ENCODE results near the gene SCGB1D4. TPM values are rescaled to one million over a fixed set of nuclear protein-coding genes. Genes with fewer than 3 reads are reported as not detected.
"Not testable (repeated sequence)": the region's sequence is repeated elsewhere in the genome, so short reads cannot be mapped to it uniquely, and the experiment has no call there.

The SCGB1D4 gene
- total RNA-seq (not detected in 2 replicates), polyA plus RNA-seq (not detected in 2 replicates)

- Histone ChIP-seq H3K27ac (no peak within 1 kb of the TSS), H3K4me1 (ENCODE audit: low read depth) (no peaks in the 10 kb centered on the region), H3K4me3 (no peak within 1 kb of the TSS), H3K9me3 (ENCODE audit: low read depth) (no peaks in the 10 kb centered on the region), H3K27me3 (peaks cover 5% of the 10 kb centered on the region), H3K36me3 (no peaks in the 10 kb centered on the region)
- no peak for TF ChIP-seq CTCF (IDR thresholded peaks at IDR 0.05; ENCODE audit: low read depth, low read length)
- no peak for DNase-seq (ENCODE audit: low read depth in 1 of 2, low spot score in 1 of 2)
Observed at GRCh38 chr11:62298975-62299374, at the start of gene SCGB1D4. Gene SCGB1D4 (minus strand): TSS chr11:62299075. CDS start chr11:62299010, 65 bp downstream.

- TF ChIP-seq CTCF (IDR thresholded peaks at IDR 0.05; ENCODE audit: low read depth, low read length): no peak
- no peak overlapping the region for H3K27ac ChIP-seq
Observed at GRCh38 chr11:62345861-62346260, 47.0 kb upstream of the SCGB1D4 start.

GRCh38 chr11:62344210-62344609 is 45.3 kb upstream of the SCGB1D4 start:
- H3K27ac ChIP-seq: no peak overlapping the region
- no peak for TF ChIP-seq CTCF (IDR thresholded peaks at IDR 0.05; ENCODE audit: low read depth, low read length)
- H3K4me3 ChIP-seq: no peak overlapping the region
- H3K27me3 ChIP-seq: no peaks in the 10 kb centered on the region
- no peaks in the 10 kb centered on the region for H3K36me3 ChIP-seq
- no peaks in the 10 kb centered on the region for H3K4me1 ChIP-seq (ENCODE audit: low read depth)
- no peaks in the 10 kb centered on the region for H3K9me3 ChIP-seq (ENCODE audit: low read depth)
- DNase-seq (ENCODE audit: low read depth in 1 of 2, low spot score in 1 of 2): no peak

More at GRCh38 chr11:62345861-62346260, 47.0 kb upstream of the SCGB1D4 start:
- no peak overlapping the region for H3K4me3 ChIP-seq
- H3K36me3 ChIP-seq: no peaks in the 10 kb centered on the region
- H3K4me1 ChIP-seq (ENCODE audit: low read depth): no peaks in the 10 kb centered on the region
- no peak for DNase-seq (ENCODE audit: low read depth in 1 of 2, low spot score in 1 of 2)
- no peaks in the 10 kb centered on the region for H3K9me3 ChIP-seq (ENCODE audit: low read depth)
- no peaks in the 10 kb centered on the region for H3K27me3 ChIP-seq

- not testable (repeated sequence) for H3K4me1 ChIP-seq (ENCODE audit: low read depth); H3K27ac ChIP-seq; DNase-seq (ENCODE audit: low read depth in 1 of 2, low spot score in 1 of 2)
Observed at GRCh38 chr11:62343646-62344190, 44.8 kb upstream of the SCGB1D4 start.

GRCh38 chr11:62341588-62341987 is 42.7 kb upstream of the SCGB1D4 start:
- TF ChIP-seq CTCF (IDR thresholded peaks at IDR 0.05; ENCODE audit: low read depth, low read length): no peak
- Histone ChIP-seq H3K27ac (no peak overlapping the region), H3K27me3 (peaks cover 11% of the 10 kb centered on the region), H3K9me3 (ENCODE audit: low read depth) (no peaks in the 10 kb centered on the region), H3K4me1 (ENCODE audit: low read depth) (no peaks in the 10 kb centered on the region), H3K4me3 (no peak overlapping the region), H3K36me3 (no peaks in the 10 kb centered on the region)
- no peak for DNase-seq (ENCODE audit: low read depth in 1 of 2, low spot score in 1 of 2)

More at GRCh38 chr11:62343646-62344190, 44.8 kb upstream of the SCGB1D4 start:
- H3K9me3 ChIP-seq (ENCODE audit: low read depth); H3K36me3 ChIP-seq; H3K4me3 ChIP-seq; H3K27me3 ChIP-seq: not testable (repeated sequence)

- peak; percentile 56 to 64 for DNase-seq (ENCODE audit: low read depth in 1 of 2, low spot score in 1 of 2)
- H3K27ac ChIP-seq: no peak overlapping the region
Observed at GRCh38 chr11:62340269-62340901, 41.5 kb upstream of the SCGB1D4 start.

More at GRCh38 chr11:62340269-62340901, 41.5 kb upstream of the SCGB1D4 start:
- Histone ChIP-seq H3K4me1 (ENCODE audit: low read depth) (no peaks in the 10 kb centered on the region), H3K4me3 (no peak overlapping the region), H3K27me3 (peaks cover 23% of the 10 kb centered on the region), H3K9me3 (ENCODE audit: low read depth) (no peaks in the 10 kb centered on the region), H3K36me3 (no peaks in the 10 kb centered on the region)
- peak; percentile 75 for TF ChIP-seq CTCF (IDR thresholded peaks at IDR 0.05; ENCODE audit: low read depth, low read length)
